OCI-LY7 (cell line): ENCODE data around the gene RPS19.

Source experiments
- CTCF ChIP-seq: fragments of 200-600 bp; sonication (generic); conservative IDR thresholded peaks from 2 replicates; pipeline ENCODE4 v1.5.1; 2014; ENCODE audit warnings: mild to moderate bottlenecking, antibody characterized with exemption, low read length, moderate library complexity, mixed read lengths
- EZH2phosphoT487 ChIP-seq: fragments of 200-600 bp; sonication (generic); IDR thresholded peaks from 2 replicates; pipeline ENCODE4 v1.6.1; 2018; ENCODE audit warnings: low read depth, borderline replicate concordance, mild to moderate bottlenecking, mixed run types, antibody characterized with exemption, low read length, moderate library complexity, mixed read lengths

GRCh38 chr19:41880329-41880708 is 20.3 kb downstream of the RPS19 start:
- TF ChIP-seq CTCF (no peak), EZH2phosphoT487 (no peak)
